HG03342 (cell line): ENCODE data around the gene GRP.
"Not testable (repeated sequence)": the region's sequence is repeated elsewhere in the genome, so short reads cannot be mapped to it uniquely, and the experiment has no call there.

Experiments
- ATAC-seq: cut with Tn5 transposase; IDR thresholded peaks from one replicate; pipeline ENCODE4 v1.9.1; 2021; ENCODE audit warnings: mild to moderate bottlenecking, moderate library complexity; ENCODE audit not compliant: unreplicated experiment

Gene GRP

DNA sequence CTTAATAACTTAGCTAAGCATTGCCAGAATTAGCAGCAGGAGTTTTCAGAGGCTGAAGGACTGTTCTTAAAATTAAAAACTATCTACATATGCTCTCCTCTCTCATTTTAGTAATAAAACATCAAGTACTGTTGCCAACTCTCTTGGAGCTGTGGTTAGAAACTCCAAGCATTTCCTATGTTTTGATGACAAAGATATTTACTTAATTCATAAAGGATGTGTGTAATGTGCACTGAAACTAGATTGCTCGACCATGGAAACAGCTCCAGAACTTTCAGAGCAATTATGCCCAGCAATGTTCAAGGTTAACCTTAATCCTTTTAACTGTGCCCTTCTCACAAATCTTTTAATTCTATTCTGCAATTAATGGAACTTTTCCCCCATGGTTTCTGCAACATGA is 8.4 kb downstream of the GRP start:
- no peak for ATAC-seq

DNA sequence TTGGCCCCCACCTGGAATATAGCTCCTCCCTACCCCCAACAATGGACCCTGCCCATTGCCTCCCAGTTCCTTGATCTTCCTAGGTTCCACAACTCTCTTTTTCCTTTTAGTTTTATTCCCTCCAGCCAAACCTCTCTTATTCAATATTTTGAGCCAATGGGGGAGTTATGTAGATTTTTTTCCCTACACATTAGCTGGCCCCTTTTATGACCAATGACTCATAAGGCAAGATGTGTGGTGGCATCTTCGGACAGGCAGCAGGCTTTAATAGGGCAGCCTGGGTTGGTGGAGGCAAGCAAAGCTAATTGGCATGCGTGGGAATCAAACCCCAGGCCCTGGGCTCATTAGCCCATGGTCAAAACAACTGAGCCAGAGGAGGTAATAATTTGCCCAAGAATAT is 9.2 kb downstream of the GRP start:
- no peak for ATAC-seq

DNA sequence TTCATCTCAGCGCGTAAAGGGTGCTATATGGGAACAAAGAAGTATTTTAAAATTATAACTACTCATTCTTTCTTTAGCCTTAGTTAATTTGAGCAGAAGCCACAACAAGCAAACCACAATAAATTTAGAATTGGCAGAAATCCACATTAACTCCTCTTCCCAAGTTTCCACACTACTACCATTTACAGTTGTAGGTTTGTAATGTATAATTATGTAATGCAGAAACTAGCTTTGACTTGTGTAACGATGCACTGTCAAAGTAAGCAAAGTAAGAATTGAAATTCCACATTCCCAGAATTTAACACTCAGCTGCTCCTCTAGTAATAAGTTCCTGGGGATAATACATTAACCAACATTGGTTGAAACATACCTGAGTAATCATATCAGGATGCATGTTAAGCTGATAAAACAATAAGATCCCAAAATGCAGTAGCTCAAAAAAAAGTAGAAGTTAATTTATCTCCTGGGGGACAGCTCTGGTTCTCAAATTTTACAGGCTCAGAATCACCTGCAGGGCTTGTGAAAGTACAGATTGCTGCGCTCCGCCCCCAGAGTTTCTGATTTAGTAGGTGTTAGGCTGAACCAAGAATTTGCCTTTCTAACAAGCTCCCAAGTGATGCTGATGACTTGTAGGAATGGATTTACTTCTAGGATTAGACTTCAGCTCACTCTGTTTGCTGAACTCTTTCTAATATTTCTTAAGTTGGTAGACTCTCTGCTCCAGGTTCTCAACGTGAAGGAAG is 9.9 kb downstream of the GRP start:
- ATAC-seq, result no peak

DNA sequence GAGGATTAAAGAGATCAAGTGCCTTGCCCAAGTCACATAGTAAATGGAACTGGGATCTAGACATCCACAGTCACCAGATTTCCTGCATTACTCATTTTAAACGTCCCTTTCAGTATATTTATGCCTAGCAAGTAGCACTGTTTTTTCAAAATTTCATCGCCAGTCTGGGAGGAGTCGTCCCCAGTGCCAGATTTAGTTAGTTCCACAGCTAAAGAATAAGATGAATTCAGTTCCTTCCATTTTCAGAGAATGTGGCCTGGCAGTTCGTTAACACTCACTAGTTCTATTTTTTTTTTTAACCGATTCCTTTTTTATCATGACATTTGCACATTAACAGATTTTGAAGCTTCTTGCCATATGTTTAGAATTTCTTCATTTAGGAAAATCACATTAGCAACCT is 11.2 kb downstream of the GRP start:
- no peak for ATAC-seq

DNA sequence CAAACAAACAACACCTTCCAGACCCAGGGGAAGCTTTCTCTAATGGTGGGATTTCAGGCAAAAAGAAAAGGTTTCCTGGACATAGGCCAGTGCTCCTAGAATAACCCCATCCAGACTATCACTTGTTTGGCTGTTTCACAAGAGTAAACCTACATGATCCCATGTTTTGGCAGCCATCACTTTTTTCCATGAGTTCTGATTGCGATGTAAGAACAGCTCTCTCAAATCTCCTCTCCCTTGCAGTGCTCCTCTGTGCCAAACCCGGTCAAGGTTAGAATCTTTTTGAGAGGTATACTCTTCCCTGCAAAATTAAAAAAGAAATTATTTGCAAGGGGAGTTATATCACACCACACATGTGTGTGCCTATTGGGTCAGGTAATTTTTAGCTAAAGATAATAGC is 11.9 kb downstream of the GRP start:
- ATAC-seq, result no peak

DNA sequence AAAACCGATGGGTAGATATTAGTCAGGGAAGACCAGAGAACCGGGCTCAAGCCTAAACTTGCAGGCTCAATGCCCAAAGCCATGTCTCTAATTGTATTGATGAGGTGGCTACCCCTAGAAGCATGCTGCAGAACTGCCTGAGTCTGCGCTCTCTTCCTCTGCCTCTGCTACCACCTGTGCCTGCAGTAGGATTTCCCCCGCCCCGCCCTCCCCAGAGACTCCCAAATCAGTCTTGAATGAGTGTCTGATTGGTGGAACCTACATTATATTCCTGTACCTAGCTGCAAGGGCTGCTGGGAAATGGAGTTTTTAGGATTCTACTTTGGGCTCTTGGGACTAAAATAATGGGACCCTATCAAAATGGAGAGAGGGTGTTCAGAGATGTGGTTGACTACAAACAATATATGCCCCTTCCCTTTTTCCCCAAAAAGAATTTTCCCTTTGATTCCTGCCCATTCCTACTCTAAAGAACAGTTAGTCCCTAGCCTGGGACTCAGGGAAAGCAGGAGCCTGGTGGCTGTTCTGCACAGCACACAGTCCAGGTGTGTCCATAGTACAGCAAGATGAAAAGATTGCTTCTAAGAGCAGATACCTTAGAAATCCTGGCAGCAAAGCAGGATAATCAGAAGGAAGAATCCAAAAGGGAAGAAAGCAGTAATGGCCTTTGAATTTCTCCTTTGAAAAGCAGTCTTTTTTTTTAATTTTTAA is 12.5 kb downstream of the GRP start:
- ATAC-seq, result no peak

DNA sequence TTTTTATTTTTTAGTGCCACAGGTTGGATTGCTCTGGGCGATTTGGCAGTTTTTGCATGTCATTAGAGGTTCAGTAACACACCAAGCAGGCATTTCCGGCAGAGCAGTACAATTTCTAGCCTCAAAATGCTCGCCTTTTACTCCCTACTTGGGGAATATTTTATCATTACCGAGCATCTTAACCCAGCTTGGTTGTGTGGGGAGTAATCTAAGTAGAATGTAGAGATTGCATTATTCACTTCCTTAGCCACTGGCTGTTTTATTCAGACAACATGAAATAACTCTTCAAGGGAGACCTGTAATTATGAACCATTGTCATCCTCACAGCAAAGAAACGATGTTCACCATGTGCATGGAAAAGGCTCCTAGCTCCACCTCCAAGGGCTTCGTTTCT is 13.1 kb downstream of the GRP start:
- ATAC-seq, result no peak

DNA sequence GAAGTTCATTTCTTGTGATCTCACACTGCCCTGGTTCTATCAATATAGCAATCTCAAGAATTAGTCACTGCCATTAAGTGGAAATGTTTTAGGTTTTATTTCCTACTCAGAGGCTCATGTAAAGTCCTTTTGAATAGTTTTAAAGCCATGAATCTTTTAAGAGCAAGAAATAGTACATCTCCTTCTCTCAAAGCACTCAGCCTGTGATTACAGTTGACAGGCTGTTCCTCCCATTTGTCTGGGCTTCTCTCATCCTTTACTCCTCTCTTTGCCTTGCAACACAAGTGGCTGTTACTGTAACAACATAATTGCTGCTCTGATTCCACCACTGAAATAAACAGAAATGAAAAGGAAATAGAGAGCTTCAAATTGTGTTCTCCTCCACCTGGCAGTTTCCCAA is 18.4 kb downstream of the GRP start:
- ATAC-seq, result no peak

DNA sequence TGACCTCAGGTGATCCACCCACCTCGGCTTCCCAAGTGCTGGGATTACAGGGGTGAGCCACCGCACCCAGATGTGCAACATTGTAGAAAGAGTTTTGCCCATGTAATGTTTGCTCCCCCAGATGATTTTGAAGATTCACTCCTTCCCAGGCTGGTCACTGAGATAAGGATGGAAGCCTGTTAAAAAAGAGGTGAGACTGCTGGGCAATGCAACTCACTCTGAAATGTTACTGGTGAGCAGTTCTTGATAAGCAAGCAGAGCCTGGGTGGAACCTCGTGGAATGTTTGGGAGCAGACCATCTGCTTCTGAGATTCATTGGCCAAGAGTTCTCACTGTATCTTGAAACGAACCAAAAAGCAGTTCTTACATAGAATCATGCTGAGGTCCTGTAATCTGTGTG is 19.7 kb downstream of the GRP start:
- no peak for ATAC-seq

DNA sequence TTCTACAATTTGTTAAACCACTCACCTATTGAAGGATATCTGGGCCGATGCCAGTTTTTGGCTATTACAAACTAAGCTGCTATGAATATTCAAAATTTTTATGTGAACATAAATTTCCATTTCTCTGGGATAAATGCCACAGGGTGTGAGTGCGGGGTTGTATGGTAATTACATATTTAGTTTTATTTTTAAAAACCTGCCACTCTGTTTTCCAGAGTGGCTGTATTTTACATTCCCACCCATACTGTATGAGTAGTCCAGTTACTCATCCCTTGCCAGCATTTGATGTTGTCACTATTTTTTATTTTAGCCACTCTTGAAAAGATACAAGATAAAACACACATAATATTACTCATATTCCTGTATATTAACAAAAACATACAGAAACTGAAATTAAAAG is 22.9 kb downstream of the GRP start:
- ATAC-seq, result no peak

DNA sequence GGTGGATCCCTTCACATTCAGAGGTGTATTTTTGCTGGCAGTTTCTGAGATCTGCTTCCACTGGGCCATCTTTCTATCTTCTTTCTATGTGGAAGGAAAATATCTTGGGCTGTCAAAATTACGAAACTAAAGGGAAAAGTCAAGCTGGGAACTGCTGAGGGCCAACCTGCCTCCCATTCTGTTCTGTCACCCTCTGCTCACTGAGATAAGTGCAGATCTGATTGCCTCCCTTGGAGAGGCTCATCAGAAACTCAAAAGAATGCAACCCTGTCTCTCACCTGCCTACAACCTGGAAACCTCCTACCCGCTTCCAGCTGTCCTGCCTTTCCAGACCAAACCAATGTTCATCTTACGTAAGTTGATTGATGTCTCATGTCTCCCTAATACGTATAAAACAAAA is 26.8 kb downstream of the GRP start:
- no peak for ATAC-seq

DNA sequence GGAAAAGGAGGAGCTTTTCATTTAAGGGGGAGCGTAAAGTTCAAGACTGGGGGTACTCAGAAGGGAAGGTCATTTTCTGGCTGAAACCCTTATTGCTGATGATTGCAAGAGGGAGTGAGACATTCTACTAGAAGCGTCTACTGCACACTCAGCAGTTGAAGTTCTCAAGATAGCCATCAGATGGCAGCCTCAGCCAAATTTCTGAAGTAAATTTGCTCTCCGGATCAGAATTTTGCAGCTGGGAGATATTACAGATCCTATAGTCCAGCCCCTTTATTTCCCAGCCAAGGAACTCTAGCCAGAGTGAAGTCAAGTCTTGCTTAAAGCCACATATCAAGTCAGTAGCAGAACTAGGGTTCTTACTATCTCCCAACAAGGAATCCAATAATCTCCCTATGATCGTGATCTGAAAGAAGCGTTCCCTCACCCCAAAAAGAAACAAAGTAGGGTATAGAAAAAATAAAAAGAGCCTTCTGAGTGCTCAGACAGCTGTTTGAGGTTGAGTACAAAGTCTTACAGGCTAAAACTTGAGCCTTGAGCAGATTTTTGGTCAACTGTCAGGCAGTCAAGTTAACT is 29.3 kb downstream of the GRP start:
- ATAC-seq, result no peak

DNA sequence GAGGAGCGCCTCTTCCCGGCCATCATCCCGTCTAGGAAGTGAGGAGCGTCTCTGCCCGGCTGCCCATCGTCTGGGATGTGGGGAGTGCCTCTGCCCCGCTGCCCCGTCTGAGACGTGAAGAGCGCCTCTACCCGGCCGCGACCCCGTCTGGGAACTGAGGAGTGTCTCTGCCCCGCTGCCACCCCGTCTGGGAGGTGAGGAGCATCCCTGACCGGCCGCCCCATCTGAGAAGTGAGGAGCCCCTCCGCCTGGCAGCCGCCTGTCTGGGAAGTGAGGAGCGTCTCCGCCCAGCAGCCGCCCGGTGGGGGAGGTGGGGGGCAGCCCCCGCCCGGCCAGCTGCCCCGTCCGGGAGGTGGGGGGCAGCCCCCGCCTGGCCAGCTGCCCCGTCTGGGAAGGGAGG is 35.5 kb downstream of the GRP start:
- ATAC-seq, result not testable (repeated sequence)

DNA sequence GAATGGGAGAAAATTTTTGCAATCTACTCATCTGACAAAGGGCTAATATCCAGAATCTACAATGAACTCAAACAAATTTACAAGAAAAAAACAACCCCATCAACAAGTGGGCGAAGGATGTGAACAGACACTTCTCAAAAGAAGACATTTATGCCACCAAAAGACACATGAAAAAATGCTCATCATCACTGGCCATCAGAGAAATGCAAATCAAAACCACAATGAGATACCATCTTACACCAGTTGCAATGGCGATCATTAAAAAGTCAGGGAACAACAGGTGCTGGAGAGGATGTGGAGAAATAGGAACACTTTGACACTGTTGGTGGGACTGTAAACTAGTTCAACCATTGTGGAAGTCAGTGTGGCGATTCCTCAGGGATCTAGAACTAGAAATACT is 41.9 kb downstream of the GRP start:
- not testable (repeated sequence) for ATAC-seq

DNA sequence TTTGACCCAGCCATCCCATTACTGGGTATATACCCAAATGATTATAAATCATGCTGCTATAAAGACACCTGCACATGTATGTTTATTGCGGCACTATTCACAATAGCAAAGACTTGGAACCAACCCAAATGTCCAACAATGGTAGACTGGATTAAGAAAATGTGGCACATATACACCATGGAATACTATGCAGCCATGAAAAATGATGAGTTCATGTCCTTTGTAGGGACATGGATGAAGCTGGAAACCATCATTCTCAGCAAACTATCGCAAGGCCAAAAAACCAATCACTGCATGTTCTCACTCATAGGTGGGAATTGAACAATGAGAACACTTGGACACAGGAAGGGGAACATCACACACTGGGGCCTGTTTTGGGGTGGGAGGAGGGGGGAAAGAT is 42.3 kb downstream of the GRP start:
- not testable (repeated sequence) for ATAC-seq

DNA sequence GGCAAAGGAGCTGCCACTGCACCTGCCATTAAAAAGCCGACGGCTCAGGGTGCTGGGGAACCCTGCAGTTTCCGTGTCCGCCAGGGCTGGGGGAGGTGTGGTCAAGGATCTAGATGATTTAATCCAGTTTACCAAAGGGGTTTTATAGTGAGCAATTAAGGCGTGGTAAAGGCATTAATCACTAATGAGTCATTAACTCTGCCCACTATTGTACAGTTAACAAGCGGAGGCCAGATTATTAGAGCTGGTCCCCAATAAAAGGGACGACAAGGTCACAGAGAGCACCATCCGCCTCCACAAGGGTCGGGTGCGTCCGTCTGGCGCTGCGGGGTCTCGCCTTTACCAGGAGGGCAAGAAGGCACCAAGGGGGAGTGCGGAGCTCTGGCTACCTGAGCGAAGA is 43.7 kb downstream of the GRP start:
- ATAC-seq, result no peak

DNA sequence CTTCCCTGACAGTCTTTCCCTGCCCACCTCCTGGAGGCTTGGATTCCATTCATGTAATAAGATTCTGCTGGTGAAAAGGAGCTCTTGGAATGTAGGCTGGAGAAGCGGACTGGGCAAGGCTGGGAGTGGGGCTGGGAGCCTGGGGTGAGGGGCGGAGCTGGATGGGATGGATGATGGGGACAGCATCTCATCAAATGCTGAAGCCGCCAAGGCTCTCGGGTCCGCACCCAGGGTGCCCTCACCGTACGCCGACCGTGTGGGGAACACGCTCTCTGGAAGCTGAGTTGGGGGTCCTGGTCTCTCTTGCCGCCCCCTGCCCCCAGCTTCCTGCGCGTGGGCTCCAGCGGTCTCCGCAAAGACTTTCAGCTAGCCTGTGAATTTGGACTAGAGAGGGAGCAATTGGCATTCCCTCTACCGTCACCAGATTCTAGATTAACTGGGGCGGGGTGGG is 44.2 kb downstream of the GRP start:
- no peak for ATAC-seq

DNA sequence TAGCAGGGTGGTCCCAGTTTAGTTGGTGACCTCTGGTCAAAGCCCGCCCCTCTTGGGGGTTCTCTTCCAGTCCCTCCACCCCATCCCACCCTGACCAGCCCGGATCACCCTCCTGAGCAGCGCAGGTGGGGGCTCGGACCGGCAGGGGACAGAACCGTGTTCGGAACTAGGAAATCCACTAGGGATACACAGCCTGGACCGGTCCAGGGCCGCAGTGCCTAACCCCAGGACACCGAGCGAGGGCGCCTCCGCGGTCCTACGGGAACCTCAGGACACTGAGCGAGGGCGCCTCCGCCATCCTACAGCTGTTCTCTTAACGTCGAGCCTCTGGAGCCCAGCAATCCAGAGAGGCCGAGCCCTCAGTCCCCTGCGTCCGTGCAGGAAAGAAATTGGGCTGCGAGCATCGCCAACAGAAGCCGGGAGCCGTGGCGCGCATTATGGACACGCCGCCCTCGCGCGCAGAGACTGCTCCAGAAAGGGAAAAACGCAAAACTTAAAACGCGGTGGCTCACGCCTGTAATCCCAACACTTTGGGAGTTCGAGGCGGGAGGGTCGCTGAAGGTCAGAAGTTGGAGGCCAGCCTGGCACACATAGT is 44.8 kb downstream of the GRP start:
- ATAC-seq, result no peak

DNA sequence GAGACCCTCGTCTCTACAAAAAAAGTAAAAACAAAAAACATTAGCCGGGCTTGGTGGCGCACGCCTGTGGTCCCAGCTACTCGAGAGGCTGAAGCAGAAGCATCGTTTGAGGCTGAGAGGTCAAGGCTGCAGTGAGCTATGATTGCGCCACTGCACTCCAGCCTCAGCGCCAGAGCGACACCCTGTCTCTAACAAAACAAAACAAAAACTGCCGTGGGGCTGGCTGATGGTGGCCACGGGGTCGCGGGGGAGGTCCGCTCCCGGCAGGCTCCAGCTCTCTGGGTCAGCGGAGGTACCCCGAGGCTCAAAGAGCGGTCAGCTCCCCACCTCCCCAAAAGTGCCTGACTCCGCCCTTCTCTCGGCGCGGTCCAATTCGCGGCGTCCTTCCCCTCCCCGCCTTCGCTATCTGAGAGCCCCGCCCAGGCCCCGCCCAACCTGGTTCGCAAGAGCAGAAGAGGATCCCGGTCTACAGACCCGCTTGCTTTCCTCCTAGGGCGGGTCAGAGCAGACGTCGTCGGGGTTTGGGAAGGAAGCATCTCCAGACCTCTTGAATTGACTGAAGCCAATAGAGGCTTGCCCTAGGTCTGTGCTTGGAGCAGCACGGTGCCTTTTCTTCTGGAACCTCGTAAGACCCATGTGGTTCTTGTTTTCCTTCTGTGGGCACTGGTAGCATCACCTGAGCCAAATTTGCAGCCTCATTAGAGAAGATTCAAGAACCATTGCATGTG is 45.5 kb downstream of the GRP start:
- ATAC-seq, result no peak

DNA sequence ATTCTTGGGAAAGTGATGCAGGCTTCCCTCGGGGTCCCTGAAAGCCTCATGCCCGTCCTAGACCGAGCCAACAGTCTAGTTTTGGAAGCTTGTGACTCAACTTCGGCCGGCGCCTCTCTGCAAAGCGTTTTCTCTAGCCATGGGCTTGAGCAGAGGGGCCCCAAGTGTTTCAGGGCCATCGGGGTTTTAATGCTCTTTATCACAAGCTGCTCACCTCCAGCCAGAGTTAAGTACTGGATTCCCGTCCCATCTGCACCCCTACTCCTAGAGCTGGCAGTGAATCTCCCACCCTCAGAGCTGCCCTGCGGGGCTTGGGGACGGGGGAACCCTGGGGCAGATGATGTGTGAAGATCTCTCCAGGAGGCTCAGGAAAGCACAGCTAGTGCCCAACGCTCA is 46.0 kb downstream of the GRP start:
- ATAC-seq, result no peak

DNA sequence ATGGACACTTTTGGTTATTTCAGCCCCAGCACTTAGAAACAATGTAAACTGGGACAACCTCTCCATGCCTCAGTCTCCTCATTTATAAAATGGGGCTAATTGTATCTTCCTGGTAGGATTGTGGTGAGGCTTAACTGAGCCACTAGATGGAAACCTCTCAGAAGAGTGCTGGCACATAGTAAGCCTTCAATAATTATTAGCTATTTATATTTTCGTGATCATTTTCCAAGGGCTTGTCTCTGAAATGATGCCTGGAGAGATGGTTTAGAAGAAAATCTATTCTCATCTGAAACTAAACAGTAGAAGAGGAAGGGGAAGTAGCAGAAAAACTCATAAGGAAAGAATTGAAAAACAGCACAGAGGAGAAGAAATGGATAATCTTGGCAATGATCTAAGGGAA is 46.5 kb downstream of the GRP start:
- ATAC-seq, result no peak
